Breast epithelium (tissue), 3 donors: ENCODE data around the gene SLC25A19.

Source experiments
- POLR2A ChIP-seq: fragments of 450-650 bp; IDR thresholded peaks from one replicate; pipeline ENCODE4 v1.6.1; 2016; ENCODE audit warnings: antibody characterized with exemption, mild to moderate bottlenecking, moderate library complexity
- POLR2AphosphoS5 ChIP-seq, 3 donors: sonication (generic); formaldehyde crosslinking; IDR thresholded peaks; one replicate each; pipeline ENCODE4 v1.6.1; 2017; ENCODE audit warnings: antibody characterized with exemption in 3 of 3
- TF ChIP-seq, protein P1 (sequence below), 3 donors: fragments of 450-650 bp; IDR thresholded peaks; one replicate each; pipeline ENCODE4 v1.5.1; 2016 to 2017; ENCODE audit warnings: antibody characterized with exemption in 3 of 3, mild to moderate bottlenecking in 3 of 3, moderate library complexity in 3 of 3

DNA sequence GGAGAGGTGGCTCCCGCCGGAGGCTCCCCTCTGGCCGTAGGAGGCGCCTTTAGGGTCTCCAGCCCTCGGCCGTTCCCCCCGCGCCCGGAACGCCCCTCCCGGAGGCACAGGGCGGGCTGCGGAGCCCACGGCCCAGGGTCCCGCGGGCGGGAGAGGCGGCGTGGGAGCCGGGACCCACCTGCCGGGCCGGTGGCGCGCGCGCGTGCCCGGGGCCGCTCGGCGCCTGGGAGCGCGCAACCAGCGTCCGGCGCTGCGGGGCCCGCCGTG is 18.3 kb downstream of the SLC25A19 start, which contains the start of gene MIF4GD:
- TF ChIP-seq, protein P1, sequence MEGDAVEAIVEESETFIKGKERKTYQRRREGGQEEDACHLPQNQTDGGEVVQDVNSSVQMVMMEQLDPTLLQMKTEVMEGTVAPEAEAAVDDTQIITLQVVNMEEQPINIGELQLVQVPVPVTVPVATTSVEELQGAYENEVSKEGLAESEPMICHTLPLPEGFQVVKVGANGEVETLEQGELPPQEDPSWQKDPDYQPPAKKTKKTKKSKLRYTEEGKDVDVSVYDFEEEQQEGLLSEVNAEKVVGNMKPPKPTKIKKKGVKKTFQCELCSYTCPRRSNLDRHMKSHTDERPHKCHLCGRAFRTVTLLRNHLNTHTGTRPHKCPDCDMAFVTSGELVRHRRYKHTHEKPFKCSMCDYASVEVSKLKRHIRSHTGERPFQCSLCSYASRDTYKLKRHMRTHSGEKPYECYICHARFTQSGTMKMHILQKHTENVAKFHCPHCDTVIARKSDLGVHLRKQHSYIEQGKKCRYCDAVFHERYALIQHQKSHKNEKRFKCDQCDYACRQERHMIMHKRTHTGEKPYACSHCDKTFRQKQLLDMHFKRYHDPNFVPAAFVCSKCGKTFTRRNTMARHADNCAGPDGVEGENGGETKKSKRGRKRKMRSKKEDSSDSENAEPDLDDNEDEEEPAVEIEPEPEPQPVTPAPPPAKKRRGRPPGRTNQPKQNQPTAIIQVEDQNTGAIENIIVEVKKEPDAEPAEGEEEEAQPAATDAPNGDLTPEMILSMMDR (IDR thresholded peaks at IDR 0.05): no peak
- TF ChIP-seq POLR2A (no peak), POLR2AphosphoS5 (IDR thresholded peaks at IDR 0.05) (no peak)
